HepG2 (cell line): ENCODE measurements around the gene ANKRD27. TPM values are rescaled to one million over a fixed set of nuclear protein-coding genes. Genes with fewer than 3 reads are reported as not detected.

Experiments
- CENPT ChIP-seq: sonication (generic); formaldehyde crosslinking; IDR thresholded peaks from 2 replicates; pipeline ENCODE4 v1.8.0; 2022; ENCODE audit warnings: low read depth, mild to moderate bottlenecking, moderate library complexity, missing genetic modification reagents
- GABPB1 ChIP-seq: IDR thresholded peaks from 2 replicates; pipeline ENCODE4 v1.6.1; 2016; ENCODE audit warnings: mild to moderate bottlenecking, missing genetic modification reagents, moderate library complexity, missing compliant biosample characterization
- GLI4 ChIP-seq: sonication (generic); formaldehyde crosslinking; IDR thresholded peaks from 2 replicates; pipeline ENCODE4 v1.5.1; 2020; ENCODE audit warnings: missing genetic modification reagents, mild to moderate bottlenecking, moderate library complexity, borderline replicate concordance
- HMGXB4 ChIP-seq, 2 experiments: sonication (generic) in 1 of 2; formaldehyde crosslinking in 1 of 2; IDR thresholded peaks; 2 replicates each; pipeline versions ENCODE4 v1.4.0 to v1.6.1; 2018 to 2020; ENCODE audit warnings: missing genetic modification reagents in 2 of 2, borderline replicate concordance in 1 of 2, low read depth in 1 of 2, mild to moderate bottlenecking in 1 of 2, missing biosample characterization in 1 of 2
- HNRNPL ChIP-seq: fragments of 200-400 bp; formaldehyde crosslinking; IDR thresholded peaks from 2 replicates; pipeline ENCODE4 v1.6.1; 2017; ENCODE audit warnings: mild to moderate bottlenecking, low read depth, low read length
- ISL2 ChIP-seq: sonication (generic); formaldehyde crosslinking; IDR thresholded peaks from 2 replicates; pipeline ENCODE4 v1.5.0; 2020; ENCODE audit warnings: missing genetic modification reagents
- KLF13 ChIP-seq: sonication (generic); formaldehyde crosslinking; IDR thresholded peaks from 2 replicates; pipeline ENCODE4 v1.4.0; 2020; ENCODE audit warnings: mild to moderate bottlenecking, missing genetic modification reagents
- PHF5A ChIP-seq: IDR thresholded peaks from one replicate; pipeline ENCODE4 v1.6.1; 2018; ENCODE audit warnings: low read depth, missing genetic modification reagents; ENCODE audit not compliant: unreplicated experiment
- RORA ChIP-seq: sonication (generic); formaldehyde crosslinking; IDR thresholded peaks from 2 replicates; pipeline ENCODE4 v1.5.0; 2020; ENCODE audit warnings: mild to moderate bottlenecking, missing genetic modification reagents, moderate library complexity
- SRSF1 ChIP-seq: fragments of 200-400 bp; formaldehyde crosslinking; optimal IDR thresholded peaks from 2 replicates; pipeline ENCODE3; 2017; ENCODE audit warnings: mild to moderate bottlenecking, low read depth, low read length, moderate library complexity
- TP53 ChIP-seq: sonication (generic); formaldehyde crosslinking; conservative IDR thresholded peaks from 2 replicates; pipeline ENCODE4 v1.4.0; 2020; ENCODE audit warnings: missing genetic modification reagents
- ZBTB39 ChIP-seq: sonication (generic); formaldehyde crosslinking; IDR thresholded peaks from 2 replicates; pipeline ENCODE4 v1.5.0; 2020; ENCODE audit warnings: missing genetic modification reagents
- ZFP82 ChIP-seq: sonication (generic); formaldehyde crosslinking; IDR thresholded peaks from 2 replicates; pipeline ENCODE4 v1.5.1; 2020; ENCODE audit warnings: mild to moderate bottlenecking, missing genetic modification reagents, borderline replicate concordance
- ZNF138 ChIP-seq: sonication (generic); formaldehyde crosslinking; IDR thresholded peaks from 2 replicates; pipeline ENCODE4 v1.5.0; 2020; ENCODE audit warnings: mild to moderate bottlenecking, low read depth, missing genetic modification reagents
- ZNF318 ChIP-seq: sonication (generic); formaldehyde crosslinking; IDR thresholded peaks from 2 replicates; pipeline ENCODE4 v1.4.0; 2020; ENCODE audit warnings: mild to moderate bottlenecking, missing genetic modification reagents
- ZNF335 ChIP-seq: sonication (generic); formaldehyde crosslinking; IDR thresholded peaks from 2 replicates; pipeline ENCODE4 v1.4.0; 2020; ENCODE audit warnings: missing genetic modification reagents
- ZNF350 ChIP-seq: sonication (generic); formaldehyde crosslinking; IDR thresholded peaks from 2 replicates; pipeline ENCODE4 v1.4.0; 2020; ENCODE audit warnings: mild to moderate bottlenecking, low read depth, missing genetic modification reagents, borderline replicate concordance
- polyA plus RNA-seq, 8 experiments: library from polyadenylated mRNA; depleted of rRNA in 3 of 8; stranded (reverse) in 7 of 8; unstranded in 1 of 8; fragments of >200 nt; fragmentation: Illumina TruSeq in 4 of 8; extraction: Trizol in 4 of 8; gene quantifications; 2 replicates each; pipeline versions ENCODE4 v1.2.1 to v1.2.3, GENCODE V29; 2011 to 2016; ENCODE audit warnings: low read depth in 4 of 8, missing spikeins in 1 of 8, mixed read lengths in 1 of 8; ENCODE audit not compliant: insufficient read depth in 1 of 8
- total RNA-seq, 5 experiments: library from RNA; depleted of rRNA; stranded (reverse); fragments of >200 nt; fragmentation: Illumina TruSeq; extraction: Trizol; gene quantifications; 2 replicates each; pipeline ENCODE4 v1.2.3, GENCODE V29; 2016; ENCODE audit warnings: low read depth in 1 of 5

ANKRD27 gene
- total and polyA plus RNA-seq, 2 of the 13 experiments (the other 11 are each of a cell fraction or from before 2014, with no cell fraction given), result 22.2 to 23.7 TPM

GRCh38 chr19:32674931-32675719, at the start of gene ANKRD27 (continued):
- no peak for TF ChIP-seq ZNF318 (CRISPR knock-in tag)
- TF ChIP-seq GLI4 (CRISPR knock-in tag), result no peak
- peak; percentile 88 for TF ChIP-seq ZFP82
- TF ChIP-seq RORA (CRISPR knock-in tag), result no peak
- no peak for TF ChIP-seq TP53 (CRISPR knock-in tag)
- peak; percentile 15 to 31; a peak in 1 of 4 replicates for TF ChIP-seq HMGXB4 (CRISPR knock-in tag; IDR thresholded peaks at IDR 0.05; ENCODE audit: borderline replicate concordance in 1 of 2, low read depth in 1 of 2)
- TF ChIP-seq ISL2 (CRISPR knock-in tag), result peak; percentile 22; the same call in 1 of the 2 replicates
- TF ChIP-seq GABPB1 (CRISPR knock-in tag), result peak; percentile 75
- no peak for TF ChIP-seq CENPT (CRISPR knock-in tag)
- TF ChIP-seq HNRNPL, result peak; percentile 71
- no peak for TF ChIP-seq ZNF138 (CRISPR knock-in tag)
- TF ChIP-seq ZNF350 (CRISPR knock-in tag), result no peak; the same call in 1 of the 2 replicates
- TF ChIP-seq SRSF1, result no peak
- TF ChIP-seq PHF5A (CRISPR knock-in tag), result no peak
- no peak for TF ChIP-seq ZBTB39 (CRISPR knock-in tag)
- no peak for TF ChIP-seq ZNF335 (CRISPR knock-in tag)
- no peak for TF ChIP-seq KLF13 (CRISPR knock-in tag)
